GM10847 (cell line): Measurements from ENCODE around the gene TNK1.

Experiments used
- POLR2A ChIP-seq: IDR thresholded peaks from 2 replicates; pipeline ENCODE4 v1.6.1; 2011; ENCODE audit not compliant: insufficient read length; ENCODE audit errors: extremely low read depth

Gene TNK1

GRCh38 chr17:7352910-7353635 is 27.8 kb upstream of the TNK1 start:
- no peak for TF ChIP-seq POLR2A

- no peak for TF ChIP-seq POLR2A
Measured at GRCh38 chr17:7354262-7354843, 26.5 kb upstream of the TNK1 start.

GRCh38 chr17:7355053-7355452 is 25.8 kb upstream of the TNK1 start, which contains the start of gene TMEM95:
Gene TMEM95, plus strand, starts transcription at chr17:7355156. Its CDS starts 49 bp downstream, at chr17:7355205.
- no peak for TF ChIP-seq POLR2A

- no peak for TF ChIP-seq POLR2A
Measured at GRCh38 chr17:7355573-7355972, 25.3 kb upstream of the TNK1 start.

GRCh38 chr17:7356072-7356549 is 24.8 kb upstream of the TNK1 start:
- TF ChIP-seq POLR2A, result no peak

GRCh38 chr17:7356756-7357155 is 24.1 kb upstream of the TNK1 start:
- no peak for TF ChIP-seq POLR2A

- no peak for TF ChIP-seq POLR2A
Measured at GRCh38 chr17:7357381-7357780, 23.5 kb upstream of the TNK1 start.

GRCh38 chr17:7361906-7362305 is 19.0 kb upstream of the TNK1 start:
- TF ChIP-seq POLR2A, result no peak

GRCh38 chr17:7363311-7363710 is 17.6 kb upstream of the TNK1 start:
- TF ChIP-seq POLR2A, result no peak

- TF ChIP-seq POLR2A, result no peak
Measured at GRCh38 chr17:7367083-7367482, 13.8 kb upstream of the TNK1 start.

GRCh38 chr17:7367918-7368598 is 12.8 kb upstream of the TNK1 start:
- no peak for TF ChIP-seq POLR2A

GRCh38 chr17:7369825-7370224 is 11.1 kb upstream of the TNK1 start:
- TF ChIP-seq POLR2A, result no peak

GRCh38 chr17:7370853-7371252 is 10.0 kb upstream of the TNK1 start:
- TF ChIP-seq POLR2A, result no peak

GRCh38 chr17:7374353-7374752 is 6.5 kb upstream of the TNK1 start:
- no peak for TF ChIP-seq POLR2A

GRCh38 chr17:7379134-7379533 is 1.8 kb upstream of the TNK1 start:
- no peak for TF ChIP-seq POLR2A

GRCh38 chr17:7380321-7380720 is 568 bp upstream of the TNK1 start:
- no peak for TF ChIP-seq POLR2A
